Liver (tissue), 3 donors: ENCODE measurements around the gene GTPBP6.

Source experiments
- CTCF ChIP-seq: fragments of 150-350 bp; IDR thresholded peaks from 2 replicates; pipeline ENCODE4 v1.5.1; 2017; ENCODE audit warnings: improper control_type of control experiment, low read depth, low read length; ENCODE audit not compliant: missing input control
- EGR1 ChIP-seq, 2 donors: IDR thresholded peaks; 2 replicates each; pipeline ENCODE4 v1.6.1; 2016 to 2018; ENCODE audit warnings: antibody characterized with exemption in 2 of 2, low read depth in 2 of 2
- GABPA ChIP-seq, 2 donors: IDR thresholded peaks in 1 of 2; conservative IDR thresholded peaks in 1 of 2; 2 replicates each; pipeline ENCODE4 v1.6.1; 2016; ENCODE audit warnings: antibody characterized with exemption in 2 of 2, mild to moderate bottlenecking in 1 of 2, moderate library complexity in 1 of 2
- JUND ChIP-seq, 2 donors: IDR thresholded peaks; 2 replicates each; pipeline ENCODE4 v1.6.1; 2016; ENCODE audit warnings: antibody characterized with exemption in 2 of 2
- MAX ChIP-seq: IDR thresholded peaks from 2 replicates; pipeline ENCODE4 v1.6.1; 2016; ENCODE audit warnings: antibody characterized with exemption
- RAD21 ChIP-seq, 2 donors: IDR thresholded peaks; 2 replicates each; pipeline ENCODE4 v1.6.1; 2016; ENCODE audit warnings: antibody characterized with exemption in 2 of 2, mild to moderate bottlenecking in 2 of 2
- REST ChIP-seq: IDR thresholded peaks from 2 replicates; pipeline ENCODE4 v1.6.1; 2016; ENCODE audit warnings: antibody characterized with exemption, mild to moderate bottlenecking
- SP1 ChIP-seq: IDR thresholded peaks from 2 replicates; pipeline ENCODE4 v1.6.1; 2018; ENCODE audit warnings: antibody characterized with exemption, mild to moderate bottlenecking
- TAF1 ChIP-seq: conservative IDR thresholded peaks from 2 replicates; pipeline ENCODE4 v1.6.1; 2016; ENCODE audit warnings: antibody characterized with exemption, mild to moderate bottlenecking
- YY1 ChIP-seq: IDR thresholded peaks from 2 replicates; pipeline ENCODE4 v1.6.1; 2016; ENCODE audit warnings: antibody characterized with exemption, mild to moderate bottlenecking
- ZBTB33 ChIP-seq: IDR thresholded peaks from 2 replicates; pipeline ENCODE4 v1.6.1; 2016; ENCODE audit warnings: antibody characterized with exemption
- donor health status: healthy.
- donor health status: healthy.

- no peak for TF ChIP-seq CTCF
- no peak for TF ChIP-seq RAD21 (IDR thresholded peaks at IDR 0.05)
- no peak for TF ChIP-seq REST
- no peak for TF ChIP-seq TAF1
- TF ChIP-seq ZBTB33: no peak
- no peak for TF ChIP-seq SP1
- TF ChIP-seq YY1: no peak
- TF ChIP-seq MAX: no peak
- TF ChIP-seq GABPA (IDR thresholded peaks at IDR 0.05 in 1 of 2, conservative IDR thresholded peaks at IDR 0.05 in 1 of 2): no peak
- no peak for TF ChIP-seq JUND (IDR thresholded peaks at IDR 0.05)
- TF ChIP-seq EGR1 (IDR thresholded peaks at IDR 0.05; ENCODE audit: low read depth in 2 of 2): no peak
Observed at GRCh38 chrX:275476-275966, 43.1 kb downstream of the GTPBP6 start.
